Progenitor cell of endocrine pancreas (in vitro differentiated cells): Measurements from ENCODE around the gene VANGL2. TPM values are rescaled to one million over a fixed set of nuclear protein-coding genes. Genes with fewer than 3 reads are reported as not detected.

Experiments used
- DNase-seq: peaks from one replicate; pipeline ENCODE4 v3.0.0; 2021; ENCODE audit warnings: low spot score; ENCODE audit not compliant: unreplicated experiment
- H3K27ac Mint-ChIP-seq: 2 replicates; pipeline ENCODE4 v1.8.0; 2021; ENCODE audit warnings: mild to moderate bottlenecking, moderate library complexity, mixed read lengths
- H3K27me3 Mint-ChIP-seq: 2 replicates; pipeline ENCODE4 v1.8.0; 2021; ENCODE audit warnings: mixed read lengths
- H3K36me3 Mint-ChIP-seq: 2 replicates; pipeline ENCODE4 v1.8.0; 2022; ENCODE audit warnings: mixed read lengths; ENCODE audit not compliant: insufficient read depth
- H3K4me1 Mint-ChIP-seq: 2 replicates; pipeline ENCODE4 v1.8.0; 2021; ENCODE audit warnings: low read depth, mixed read lengths
- H3K4me3 Mint-ChIP-seq: 2 replicates; pipeline ENCODE4 v1.8.0; 2021; ENCODE audit warnings: low read depth, mild to moderate bottlenecking, moderate library complexity, mixed read lengths
- H3K9me3 Mint-ChIP-seq: 2 replicates; pipeline ENCODE4 v1.8.0; 2021; ENCODE audit warnings: low read depth, mixed read lengths
- CTCF ChIP-seq: fragments of 200-600 bp; sonication (generic); IDR thresholded peaks from one replicate; pipeline ENCODE4 v1.5.0; 2021; ENCODE audit warnings: antibody characterized with exemption, mild to moderate bottlenecking; ENCODE audit not compliant: unreplicated experiment
- total RNA-seq: library from RNA; stranded (reverse); gene quantifications from 2 replicates; pipeline ENCODE4 v1.2.1, GENCODE V29; 2021

The VANGL2 gene
- total RNA-seq, 1 donor from 2014 or later, result 80.4 TPM

GRCh38 chr1:160419150-160419837, 18.9 kb downstream of the VANGL2 start:
- no peaks in the 10 kb centered on the region for H3K9me3 Mint-ChIP-seq
- peaks cover 3% of the 10 kb centered on the region for H3K4me1 Mint-ChIP-seq
- no peak for DNase-seq
- no peak overlapping the region for H3K4me3 Mint-ChIP-seq
- H3K27ac Mint-ChIP-seq, result peak overlapping the region; percentile 84
- H3K36me3 Mint-ChIP-seq, result peaks cover 26% of the 10 kb centered on the region
- no peaks in the 10 kb centered on the region for H3K27me3 Mint-ChIP-seq
- no peak for TF ChIP-seq CTCF

DNA sequence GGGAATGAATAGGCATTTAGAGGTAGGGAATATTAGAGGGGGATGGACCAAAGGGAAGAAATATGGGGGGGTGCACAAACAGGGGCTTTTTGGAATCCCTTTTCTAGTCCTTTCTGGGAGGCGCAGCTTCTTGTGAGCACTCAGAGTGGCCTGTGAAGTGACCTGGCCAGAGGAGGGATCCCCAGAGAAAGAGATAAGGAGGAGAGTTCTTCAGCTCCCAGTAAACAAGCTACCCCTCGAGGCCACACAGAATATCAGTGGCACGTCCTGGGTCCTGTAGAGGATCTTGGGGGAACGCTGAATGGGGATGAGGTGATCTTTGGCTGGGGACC, 19.4 kb downstream of the VANGL2 start:
- H3K27me3 Mint-ChIP-seq, result no peaks in the 10 kb centered on the region
- TF ChIP-seq CTCF, result no peak
- no peaks in the 10 kb centered on the region for H3K4me1 Mint-ChIP-seq
- no peaks in the 10 kb centered on the region for H3K9me3 Mint-ChIP-seq
- H3K27ac Mint-ChIP-seq, result peak overlapping the region; percentile 84
- H3K4me3 Mint-ChIP-seq, result no peak overlapping the region
- DNase-seq, result no peak
- peaks cover 30% of the 10 kb centered on the region for H3K36me3 Mint-ChIP-seq

- TF ChIP-seq CTCF, result no peak
- H3K36me3 Mint-ChIP-seq, result peaks cover 38% of the 10 kb centered on the region
- H3K4me3 Mint-ChIP-seq, result no peak overlapping the region
- H3K9me3 Mint-ChIP-seq, result no peaks in the 10 kb centered on the region
- H3K27me3 Mint-ChIP-seq, result no peaks in the 10 kb centered on the region
- H3K4me1 Mint-ChIP-seq, result no peaks in the 10 kb centered on the region
- no peak for DNase-seq
- H3K27ac Mint-ChIP-seq, result peak overlapping the region; percentile 12
These were observed 20.8 kb downstream of the VANGL2 start for GRCh38 chr1:160420881-160421842.

DNA sequence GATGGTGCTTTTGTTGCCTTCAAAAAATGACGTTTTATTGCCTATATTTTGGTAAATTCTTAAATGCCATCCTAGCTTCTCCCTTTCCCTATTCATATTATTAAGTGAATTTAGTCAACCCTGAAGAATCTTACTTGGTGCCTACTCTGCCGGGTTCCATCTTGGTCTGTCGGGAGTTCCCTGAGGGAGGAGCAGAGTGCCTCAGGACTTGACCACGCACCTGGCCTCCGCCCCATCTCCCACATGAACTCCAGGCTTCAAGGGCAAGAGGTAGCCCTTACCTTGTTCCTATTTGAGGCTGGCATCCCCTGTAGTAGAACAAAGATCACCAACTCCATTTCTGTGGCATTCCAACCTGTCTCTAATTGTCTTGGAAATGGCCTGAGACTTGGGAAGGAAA, 21.5 kb downstream of the VANGL2 start:
- Mint-ChIP-seq H3K4me1 (no peaks in the 10 kb centered on the region), H3K27me3 (no peaks in the 10 kb centered on the region), H3K27ac (peak overlapping the region; percentile 71), H3K36me3 (peaks cover 39% of the 10 kb centered on the region), H3K9me3 (no peaks in the 10 kb centered on the region), H3K4me3 (no peak overlapping the region)
- no peak for DNase-seq
- TF ChIP-seq CTCF, result no peak

GRCh38 chr1:160423966-160424365, 23.6 kb downstream of the VANGL2 start:
- no peak for TF ChIP-seq CTCF
- no peaks in the 10 kb centered on the region for H3K27me3 Mint-ChIP-seq
- DNase-seq, result no peak
- peaks cover 39% of the 10 kb centered on the region for H3K36me3 Mint-ChIP-seq
- no peaks in the 10 kb centered on the region for H3K9me3 Mint-ChIP-seq
- H3K4me3 Mint-ChIP-seq, result no peak overlapping the region
- H3K4me1 Mint-ChIP-seq, result peaks cover 2% of the 10 kb centered on the region
- H3K27ac Mint-ChIP-seq, result no peak overlapping the region
